ENCODE measurements around the gene NARS2. TPM values are rescaled to one million over a fixed set of nuclear protein-coding genes. Genes with fewer than 3 reads are reported as not detected.
"Not testable (repeated sequence)": the region's sequence is repeated elsewhere in the genome, so short reads cannot be mapped to it uniquely, and the experiment has no call there.

The NARS2 gene
- 17.8 TPM for total RNA-seq

GRCh38 chr11:78574386-78575381 is at the start of gene NARS2:
NARS2 (minus strand) TSS chr11:78574864; CDS start chr11:78574488, 376 bp downstream.
- DNase-seq (ENCODE audit: low read depth in 2 of 3, low spot score in 2 of 3) = peak; percentile 94 to 99 (median 97)

GRCh38 chr11:78622666-78623065 is 48.0 kb upstream of the NARS2 start:
- DNase-seq (ENCODE audit: low read depth in 2 of 3, low spot score in 2 of 3) = no peak

GRCh38 chr11:78620159-78620558 is 45.5 kb upstream of the NARS2 start:
- no peak for DNase-seq (ENCODE audit: low read depth in 2 of 3, low spot score in 2 of 3)

- DNase-seq (ENCODE audit: low read depth in 2 of 3, low spot score in 2 of 3) = no peak
Observed at GRCh38 chr11:78615724-78616123, 41.1 kb upstream of the NARS2 start.

GRCh38 chr11:78613378-78613813 is 38.7 kb upstream of the NARS2 start:
- no peak for DNase-seq (ENCODE audit: low read depth in 2 of 3, low spot score in 2 of 3)

GRCh38 chr11:78612721-78613377 is 38.2 kb upstream of the NARS2 start:
- no peak for DNase-seq (ENCODE audit: low read depth in 2 of 3, low spot score in 2 of 3)

- DNase-seq (ENCODE audit: low read depth in 2 of 3, low spot score in 2 of 3) = not testable (repeated sequence)
Observed at GRCh38 chr11:78609321-78609720, 34.7 kb upstream of the NARS2 start.

GRCh38 chr11:78607696-78608095 is 33.0 kb upstream of the NARS2 start:
- no peak for DNase-seq (ENCODE audit: low read depth in 2 of 3, low spot score in 2 of 3)

- DNase-seq (ENCODE audit: low read depth in 2 of 3, low spot score in 2 of 3) = no peak
Observed at GRCh38 chr11:78606667-78607066, 32.0 kb upstream of the NARS2 start.

- no peak for DNase-seq (ENCODE audit: low read depth in 2 of 3, low spot score in 2 of 3)
Observed at GRCh38 chr11:78605296-78605695, 30.6 kb upstream of the NARS2 start.

- no peak for DNase-seq (ENCODE audit: low read depth in 2 of 3, low spot score in 2 of 3)
Observed at GRCh38 chr11:78603792-78604191, 29.1 kb upstream of the NARS2 start.

- DNase-seq (ENCODE audit: low read depth in 2 of 3, low spot score in 2 of 3) = not testable (repeated sequence)
Observed at GRCh38 chr11:78602771-78603170, 28.1 kb upstream of the NARS2 start.

GRCh38 chr11:78601066-78601465 is 26.4 kb upstream of the NARS2 start:
- not testable (repeated sequence) for DNase-seq (ENCODE audit: low read depth in 2 of 3, low spot score in 2 of 3)

- DNase-seq (ENCODE audit: low read depth in 2 of 3, low spot score in 2 of 3) = not testable (repeated sequence)
Observed at GRCh38 chr11:78597579-78597978, 22.9 kb upstream of the NARS2 start.

- DNase-seq (ENCODE audit: low read depth in 2 of 3, low spot score in 2 of 3) = no peak
Observed at GRCh38 chr11:78595436-78596130, 20.9 kb upstream of the NARS2 start.

- DNase-seq (ENCODE audit: low read depth in 2 of 3, low spot score in 2 of 3) = no peak
Observed at GRCh38 chr11:78594814-78595213, 20.1 kb upstream of the NARS2 start.

- no peak for DNase-seq (ENCODE audit: low read depth in 2 of 3, low spot score in 2 of 3)
Observed at GRCh38 chr11:78588517-78588916, 13.9 kb upstream of the NARS2 start.

- DNase-seq (ENCODE audit: low read depth in 2 of 3, low spot score in 2 of 3) = no peak
Observed at GRCh38 chr11:78587446-78587845, 12.8 kb upstream of the NARS2 start.

GRCh38 chr11:78586452-78587046 is 11.9 kb upstream of the NARS2 start:
- DNase-seq (ENCODE audit: low read depth in 2 of 3, low spot score in 2 of 3) = peak in 1 of 3 donors; percentile 47

- peak in 1 of 3 donors; percentile 30 for DNase-seq (ENCODE audit: low read depth in 2 of 3, low spot score in 2 of 3)
Observed at GRCh38 chr11:78583889-78584288, 9.2 kb upstream of the NARS2 start.

GRCh38 chr11:78577495-78577894 is 2.8 kb upstream of the NARS2 start:
- DNase-seq (ENCODE audit: low read depth in 2 of 3, low spot score in 2 of 3) = no peak
